LNCaP clone FGC (cell line): ENCODE data around the gene MAGI2.
A peak's percentile ranks its signal among the peaks of the same experiment; 100 is the strongest.

Source experiments
- DNase-seq: peaks from one replicate; pipeline ENCODE4 v3.0.0-alpha.2; 2011; ENCODE audit warnings: low read depth
- H3K4me3 ChIP-seq: 2 replicates; pipeline ENCODE4 v1.5.1; 2011; ENCODE audit warnings: mild to moderate bottlenecking, low read depth, low read length, control low read depth
- CTCF ChIP-seq: IDR thresholded peaks from 2 replicates; pipeline ENCODE4 v1.5.1; 2012; ENCODE audit warnings: mild to moderate bottlenecking; ENCODE audit not compliant: control insufficient read depth, insufficient read depth; ENCODE audit errors: extremely low read depth

MAGI2 gene

GRCh38 chr7:79011921-79012320 lies 441.5 kb downstream of the MAGI2 start:
- TF ChIP-seq CTCF: no peak
- no peak overlapping the region for H3K4me3 ChIP-seq
- no peak for DNase-seq

GRCh38 chr7:79009647-79010046 lies 443.8 kb downstream of the MAGI2 start:
- TF ChIP-seq CTCF: no peak
- H3K4me3 ChIP-seq: no peak overlapping the region
- DNase-seq: no peak

- TF ChIP-seq CTCF: no peak
- DNase-seq: no peak
- H3K4me3 ChIP-seq: no peak overlapping the region
Observed at GRCh38 chr7:79008786-79009185, 444.7 kb downstream of the MAGI2 start.

- peak; percentile 17 for DNase-seq
- TF ChIP-seq CTCF: no peak
- no peak overlapping the region for H3K4me3 ChIP-seq
Observed at GRCh38 chr7:78996013-78996412, 457.5 kb downstream of the MAGI2 start.

GRCh38 chr7:78993341-78993740 lies 460.1 kb downstream of the MAGI2 start:
- DNase-seq: no peak
- no peak overlapping the region for H3K4me3 ChIP-seq
- no peak for TF ChIP-seq CTCF

GRCh38 chr7:78985509-78985908 lies 468.0 kb downstream of the MAGI2 start:
- no peak for DNase-seq
- TF ChIP-seq CTCF: peak; percentile 53
- H3K4me3 ChIP-seq: no peak overlapping the region

- no peak overlapping the region for H3K4me3 ChIP-seq
- no peak for DNase-seq
- no peak for TF ChIP-seq CTCF
Observed at GRCh38 chr7:78983483-78983882, 470.0 kb downstream of the MAGI2 start.
